SU-DHL-6 (cell line): ENCODE measurements around the gene CXorf66.

Experiments
- H2AFZ ChIP-seq: fragments of 200-600 bp; sonication (generic); 2 replicates; pipeline ENCODE4 v1.6.1; 2014; ENCODE audit warnings: low read depth, mild to moderate bottlenecking, moderate library complexity, mixed read lengths, antibody characterized with exemption, low read length; ENCODE audit not compliant: severe bottlenecking
- H3F3A ChIP-seq: fragments of 200-600 bp; shearing (Covaris generic); 2 replicates; pipeline ENCODE4 v1.6.0; 2016; ENCODE audit warnings: antibody characterized with exemption, mild to moderate bottlenecking; ENCODE audit not compliant: insufficient read depth
- H3K27ac ChIP-seq: fragments of 200-600 bp; sonication (generic); 2 replicates; pipeline ENCODE4 v1.5.1; 2016; ENCODE audit warnings: low read depth, mild to moderate bottlenecking, low read length, moderate library complexity, mixed read lengths
- H3K27me3 ChIP-seq: fragments of 200-600 bp; sonication (generic), shearing (Covaris generic); 2 replicates; pipeline ENCODE4 v1.6.0; 2014; ENCODE audit warnings: mild to moderate bottlenecking, low read length
- H3K36me3 ChIP-seq: fragments of 200-600 bp; sonication (generic); 2 replicates; pipeline ENCODE4 v1.6.1; 2014; ENCODE audit warnings: mild to moderate bottlenecking, low read length, mixed read lengths
- H3K4me2 ChIP-seq: fragments of 300-600, 200-600 bp; shearing (Covaris generic), sonication (generic); 2 replicates; pipeline ENCODE4 v1.6.0; 2014; ENCODE audit warnings: low read length, low read depth, mild to moderate bottlenecking; ENCODE audit not compliant: poor library complexity, severe bottlenecking
- H3K4me3 ChIP-seq: fragments of 200-600 bp; sonication (generic); 2 replicates; pipeline ENCODE4 v1.5.1; 2014; ENCODE audit warnings: antibody characterized with exemption, low read length, mild to moderate bottlenecking, mixed read lengths; ENCODE audit not compliant: insufficient read depth, poor library complexity, severe bottlenecking
- H3K79me2 ChIP-seq: fragments of 200-600 bp; sonication (generic); 2 replicates; pipeline ENCODE4 v1.6.1; 2014; ENCODE audit warnings: mild to moderate bottlenecking, low read length, moderate library complexity; ENCODE audit not compliant: insufficient read depth
- H3K9ac ChIP-seq: fragments of 200-600 bp; sonication (generic); 2 replicates; pipeline ENCODE4 v1.7.0; 2014; ENCODE audit warnings: mild to moderate bottlenecking, low read length
- H3K9me2 ChIP-seq: fragments of 200-600 bp; sonication (generic); replicated peaks from 2 replicates; pipeline ENCODE4 v1.6.1; 2014; ENCODE audit warnings: low read length; ENCODE audit not compliant: insufficient read depth
- H3K9me3 ChIP-seq: fragments of 200-600 bp; sonication (generic); 2 replicates; pipeline ENCODE4 v1.6.1; 2014; ENCODE audit warnings: low read length, mixed read lengths; ENCODE audit not compliant: insufficient read depth
- H4K20me1 ChIP-seq: fragments of 200-600 bp; sonication (generic); 2 replicates; pipeline ENCODE4 v1.6.1; 2014; ENCODE audit warnings: low read depth, mild to moderate bottlenecking, antibody characterized with exemption, low read length, moderate library complexity, mixed read lengths
- CTCF ChIP-seq: fragments of 200-600 bp; sonication (generic); IDR thresholded peaks from one replicate; pipeline ENCODE4 v1.5.1; 2017; ENCODE audit warnings: antibody characterized with exemption, mild to moderate bottlenecking, low read length, moderate library complexity; ENCODE audit not compliant: insufficient read depth, poor library complexity, severe bottlenecking
- EZH2phosphoT487 ChIP-seq: fragments of 200-600 bp; sonication (generic), shearing (Covaris generic); conservative IDR thresholded peaks from 2 replicates; pipeline ENCODE4 v1.6.1; 2018; ENCODE audit warnings: mild to moderate bottlenecking, antibody characterized with exemption, low read length, moderate library complexity, mixed read lengths

Gene CXorf66

DNA sequence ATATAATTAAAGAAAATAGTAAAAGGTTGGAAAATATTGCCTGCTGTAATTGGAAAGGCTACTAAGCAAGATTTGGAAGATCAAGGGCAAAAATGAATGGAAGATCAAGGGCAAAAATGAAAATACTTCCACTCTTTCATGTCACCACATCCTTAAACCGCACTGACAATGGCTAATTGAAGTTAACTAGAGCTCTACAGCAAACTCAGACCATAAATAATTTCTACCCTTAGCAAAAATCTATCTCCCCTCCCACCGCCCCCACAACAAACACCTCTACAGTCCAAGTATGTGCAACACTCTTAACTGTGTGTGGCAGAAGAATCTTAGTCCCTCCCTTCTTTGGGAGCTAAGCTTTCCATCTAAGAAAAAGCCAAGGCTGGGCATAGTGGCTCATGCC is 59.6 kb downstream of the CXorf66 start:
- Histone ChIP-seq H3K9ac (no peak overlapping the region), H4K20me1 (no peaks in the 10 kb centered on the region), H3K79me2 (no peaks in the 10 kb centered on the region; the same call in 1 of the 2 replicates), H3K4me3 (no peak overlapping the region), H3K9me2 (no peaks in the 10 kb centered on the region), H3K27me3 (no peaks in the 10 kb centered on the region), H3K9me3 (no peaks in the 10 kb centered on the region), H3K4me2 (no peak overlapping the region), H3F3A (no peaks in the 10 kb centered on the region), H2AFZ (no peak overlapping the region), H3K36me3 (no peaks in the 10 kb centered on the region), H3K27ac (no peak overlapping the region)
- TF ChIP-seq EZH2phosphoT487: no peak
- no peak for TF ChIP-seq CTCF
